ENCODE measurements around the gene ARFGEF3.
"Not testable (repeated sequence)": the region's sequence is repeated elsewhere in the genome, so short reads cannot be mapped to it uniquely, and the experiment has no call there.

Gene ARFGEF3

DNA sequence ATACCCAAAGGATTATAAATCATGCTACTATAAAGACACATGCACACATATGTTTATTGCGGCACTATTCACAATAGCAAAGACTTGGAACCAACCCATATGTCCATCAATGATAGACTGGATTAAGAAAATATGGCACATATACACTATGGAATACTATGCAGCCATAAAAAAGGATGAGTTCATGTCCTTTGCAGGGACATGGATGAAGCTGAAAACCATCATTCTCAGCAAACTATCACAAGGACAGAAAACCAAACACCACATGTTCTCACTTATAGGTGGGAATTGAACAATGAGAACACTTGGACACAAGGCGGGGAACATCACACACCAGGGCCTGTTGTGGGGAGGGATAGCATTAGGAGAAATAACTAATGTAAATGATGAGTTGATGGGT, 50.8 kb downstream of the ARFGEF3 start:
- DNase-seq, H3K36me3 Mint-ChIP-seq, H3K27ac Mint-ChIP-seq, H3K9me3 Mint-ChIP-seq, H3K27me3 Mint-ChIP-seq, CTCF ChIA-PET, H3K4me1 Mint-ChIP-seq, H3K4me3 Mint-ChIP-seq: not testable (repeated sequence)

GRCh38 chr6:138215093-138215782, 53.5 kb downstream of the ARFGEF3 start:
- no peak for DNase-seq
- Mint-ChIP-seq H3K4me3 (no peak overlapping the region), H3K4me1 (no peaks in the 10 kb centered on the region), H3K36me3 (no peaks in the 10 kb centered on the region), H3K27me3 (peaks cover 13% of the 10 kb centered on the region), H3K27ac (no peak overlapping the region), H3K9me3 (no peaks in the 10 kb centered on the region)
- CTCF ChIA-PET = no interaction called here

DNA sequence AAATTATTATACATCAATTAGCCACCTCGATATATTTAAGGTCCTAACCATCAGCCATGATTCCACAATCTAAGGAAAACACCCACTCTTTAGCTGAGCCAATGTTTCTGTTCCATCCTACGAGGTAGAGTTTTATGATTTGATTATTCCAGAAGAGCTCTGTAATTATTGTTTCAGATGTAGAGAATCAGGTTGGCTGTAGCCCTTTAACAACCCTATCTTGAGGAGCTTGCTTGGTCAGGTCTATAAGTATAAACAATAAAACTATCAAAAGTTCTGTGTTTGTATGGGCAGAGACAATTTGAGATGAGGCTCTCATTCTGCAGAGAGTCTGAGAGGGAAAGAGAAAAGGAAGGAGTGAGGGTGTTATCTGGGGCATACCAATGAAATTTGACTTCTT, 56.7 kb downstream of the ARFGEF3 start, which contains the start of gene PBOV1:
TSS of gene PBOV1 (minus strand) at position 43 of the 400 bp plus-strand sequence. CDS start 96 bp downstream, outside the sequence.
- CTCF ChIA-PET = no interaction called here
- Mint-ChIP-seq H3K4me3 (no peak within 1 kb of the TSS), H3K4me1 (no peaks in the 10 kb centered on the region), H3K27me3 (peaks cover 19% of the 10 kb centered on the region), H3K27ac (no peak within 1 kb of the TSS), H3K9me3 (no peaks in the 10 kb centered on the region), H3K36me3 (no peaks in the 10 kb centered on the region)
- DNase-seq = no peak

DNA sequence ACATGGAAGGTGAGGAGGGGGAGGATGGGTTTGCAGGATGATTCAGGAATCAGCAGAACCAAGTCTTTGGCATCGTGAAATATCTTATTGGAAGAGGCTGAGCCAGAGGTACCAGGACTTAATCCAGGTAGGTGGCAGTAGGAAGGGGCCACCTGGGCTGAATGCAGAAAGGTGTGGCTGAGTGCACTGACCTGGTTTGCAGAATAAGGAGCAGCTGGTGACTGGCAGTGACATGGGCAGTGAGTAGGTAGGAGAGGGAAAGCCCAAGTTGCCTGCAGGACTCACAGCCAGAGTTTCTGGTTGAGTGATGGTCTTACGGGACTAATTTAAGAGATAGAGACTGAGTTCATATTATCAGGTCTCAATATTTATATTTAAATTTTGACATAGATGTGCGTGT, 57.7 kb downstream of the ARFGEF3 start:
- H3K9me3 Mint-ChIP-seq = no peaks in the 10 kb centered on the region
- H3K27ac Mint-ChIP-seq = no peak overlapping the region
- H3K27me3 Mint-ChIP-seq = peaks cover 19% of the 10 kb centered on the region
- DNase-seq = no peak
- CTCF ChIA-PET = no interaction called here
- no peak overlapping the region for H3K4me3 Mint-ChIP-seq
- no peaks in the 10 kb centered on the region for H3K4me1 Mint-ChIP-seq
- no peaks in the 10 kb centered on the region for H3K36me3 Mint-ChIP-seq

- no peak overlapping the region for H3K27ac Mint-ChIP-seq
- peaks cover 19% of the 10 kb centered on the region for H3K27me3 Mint-ChIP-seq
- CTCF ChIA-PET = no interaction called here
- no peaks in the 10 kb centered on the region for H3K4me1 Mint-ChIP-seq
- no peaks in the 10 kb centered on the region for H3K9me3 Mint-ChIP-seq
- H3K4me3 Mint-ChIP-seq = no peak overlapping the region
- H3K36me3 Mint-ChIP-seq = no peaks in the 10 kb centered on the region
- DNase-seq = no peak
Observed at GRCh38 chr6:138219901-138220300, 58.2 kb downstream of the ARFGEF3 start.

DNA sequence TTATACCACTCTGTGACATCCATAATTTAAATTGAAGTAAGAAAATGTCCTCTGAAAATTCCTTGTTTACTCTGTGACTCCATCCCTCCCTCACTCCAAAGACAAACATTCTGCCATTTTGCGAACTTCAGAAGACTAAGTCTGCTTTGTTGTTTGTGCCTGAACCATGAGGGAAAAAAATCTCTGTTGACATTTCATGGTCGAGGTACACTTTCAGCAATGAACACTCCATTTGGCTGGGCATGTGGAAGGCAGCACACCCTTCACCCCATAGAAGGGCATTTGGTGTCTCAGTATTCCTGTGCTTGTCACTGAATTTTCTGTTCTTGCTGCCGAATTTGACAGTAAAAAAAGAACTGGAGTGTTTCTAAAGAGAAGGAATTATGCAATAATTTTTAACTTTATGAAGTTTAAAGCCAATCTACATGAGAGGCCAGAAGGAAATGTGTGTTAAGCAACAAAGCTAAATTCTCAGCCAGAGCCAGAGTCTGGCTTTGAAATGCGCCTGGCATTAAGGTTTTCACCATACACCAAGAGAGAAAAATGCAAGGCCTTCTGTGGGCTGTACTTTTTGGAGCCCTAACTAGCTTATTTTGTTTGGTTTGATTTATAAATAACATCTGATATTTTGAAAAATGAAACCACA, 61.3 kb downstream of the ARFGEF3 start:
- H3K27ac Mint-ChIP-seq = no peak overlapping the region
- DNase-seq = no peak
- no peaks in the 10 kb centered on the region for H3K4me1 Mint-ChIP-seq
- CTCF ChIA-PET = interaction anchor here (0.7 kb wide), 1 partner anchor 12 kb away, joined by 3 read pairs; no protein-coding TSS in a partner anchor
- peaks cover 19% of the 10 kb centered on the region for H3K27me3 Mint-ChIP-seq
- no peaks in the 10 kb centered on the region for H3K9me3 Mint-ChIP-seq
- no peaks in the 10 kb centered on the region for H3K36me3 Mint-ChIP-seq
- H3K4me3 Mint-ChIP-seq = no peak overlapping the region

DNA sequence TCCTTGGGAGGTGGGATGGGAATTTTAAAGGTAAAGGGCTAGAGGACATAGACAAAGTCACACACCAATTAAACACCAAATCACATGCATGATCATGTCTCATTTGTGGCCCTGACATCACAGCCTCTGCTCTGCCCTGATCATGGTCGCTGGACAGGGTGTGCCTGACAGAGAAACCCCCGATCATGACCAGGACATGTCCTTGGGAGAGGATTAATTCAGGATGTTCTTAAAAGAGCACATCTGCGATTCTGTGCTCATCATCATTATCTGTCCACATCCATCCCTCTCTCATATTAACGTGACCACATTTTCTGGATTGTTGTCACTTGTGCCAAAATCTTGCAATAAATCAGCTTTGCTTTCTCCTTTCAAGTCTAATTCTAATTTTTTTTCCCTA, 64.2 kb downstream of the ARFGEF3 start:
- Mint-ChIP-seq H3K4me1 (no peaks in the 10 kb centered on the region), H3K36me3 (no peaks in the 10 kb centered on the region), H3K27me3 (peaks cover 12% of the 10 kb centered on the region), H3K27ac (no peak overlapping the region), H3K4me3 (no peak overlapping the region), H3K9me3 (no peaks in the 10 kb centered on the region)
- no peak for DNase-seq
- CTCF ChIA-PET = no interaction called here

- Mint-ChIP-seq H3K4me1 (no peaks in the 10 kb centered on the region), H3K27ac (no peak overlapping the region), H3K9me3 (no peaks in the 10 kb centered on the region), H3K27me3 (peaks cover 13% of the 10 kb centered on the region), H3K4me3 (no peak overlapping the region), H3K36me3 (no peaks in the 10 kb centered on the region)
- DNase-seq = no peak
- CTCF ChIA-PET = interaction anchor here (0.7 kb wide), 1 partner anchor 16 kb away, joined by 3 read pairs; no protein-coding TSS in a partner anchor
Observed at GRCh38 chr6:138226700-138227315, 65.1 kb downstream of the ARFGEF3 start.

DNA sequence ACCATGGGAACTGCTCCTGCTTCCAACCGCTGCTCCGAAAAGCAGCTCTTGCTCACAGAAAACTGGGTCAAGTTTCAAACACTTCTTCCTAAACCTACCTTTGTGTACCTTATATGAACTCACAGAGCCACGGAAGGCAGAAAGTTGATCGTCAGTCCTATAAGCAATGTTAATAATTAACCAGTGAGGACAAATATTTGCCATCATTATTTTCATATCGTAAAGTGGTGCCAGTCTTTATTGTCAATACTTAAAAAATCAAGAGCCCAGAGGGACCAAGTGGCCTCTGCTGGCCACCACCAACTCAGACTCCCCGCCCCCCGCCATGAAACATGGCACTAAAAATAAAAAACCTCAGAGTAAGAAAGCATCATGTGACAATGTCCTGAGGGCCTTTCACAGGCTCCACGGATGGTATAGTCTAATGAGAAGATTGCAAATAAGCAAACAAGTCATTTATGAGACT, 65.6 kb downstream of the ARFGEF3 start:
- Mint-ChIP-seq H3K9me3 (no peaks in the 10 kb centered on the region), H3K27ac (no peak overlapping the region), H3K4me1 (no peaks in the 10 kb centered on the region), H3K27me3 (peaks cover 9% of the 10 kb centered on the region), H3K4me3 (no peak overlapping the region), H3K36me3 (no peaks in the 10 kb centered on the region)
- CTCF ChIA-PET = interaction anchor here (0.7 kb wide), 1 partner anchor 16 kb away, joined by 3 read pairs; no protein-coding TSS in a partner anchor
- DNase-seq = no peak

DNA sequence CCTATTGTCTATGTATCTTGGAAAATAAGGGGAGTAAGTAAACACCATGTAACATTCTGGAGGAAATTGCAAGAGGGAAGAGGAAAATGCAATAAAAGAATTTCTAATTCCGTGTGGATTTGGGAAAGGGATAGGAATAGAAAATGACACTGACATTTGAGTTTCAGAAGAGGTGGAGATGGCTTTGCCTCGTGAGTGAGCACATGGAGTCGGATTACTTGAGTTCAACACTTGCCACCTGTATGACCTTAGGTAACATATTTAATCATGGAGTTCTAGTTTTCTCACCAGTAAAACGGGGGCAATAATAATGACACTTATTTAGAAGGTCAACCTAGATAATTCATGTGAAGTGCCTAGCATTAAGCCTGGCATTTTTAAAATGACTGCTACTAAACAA, 67.3 kb downstream of the ARFGEF3 start:
- Mint-ChIP-seq H3K4me3 (no peak overlapping the region), H3K36me3 (no peaks in the 10 kb centered on the region), H3K27ac (no peak overlapping the region), H3K27me3 (peaks cover 7% of the 10 kb centered on the region), H3K9me3 (no peaks in the 10 kb centered on the region), H3K4me1 (no peaks in the 10 kb centered on the region)
- CTCF ChIA-PET = no interaction called here
- DNase-seq = no peak

GRCh38 chr6:138229663-138230179, 68.0 kb downstream of the ARFGEF3 start:
- Mint-ChIP-seq H3K27me3 (peaks cover 8% of the 10 kb centered on the region), H3K4me3 (no peak overlapping the region), H3K27ac (no peak overlapping the region), H3K36me3 (no peaks in the 10 kb centered on the region), H3K9me3 (no peaks in the 10 kb centered on the region), H3K4me1 (no peaks in the 10 kb centered on the region)
- CTCF ChIA-PET = interaction anchor here (1.0 kb wide), 1 partner anchor 8 kb away, joined by 4 read pairs; no protein-coding TSS in a partner anchor
- no peak for DNase-seq

- no peak for DNase-seq
- Mint-ChIP-seq H3K27me3 (peaks cover 8% of the 10 kb centered on the region), H3K4me3 (no peak overlapping the region), H3K9me3 (no peaks in the 10 kb centered on the region), H3K27ac (no peak overlapping the region), H3K36me3 (no peaks in the 10 kb centered on the region), H3K4me1 (no peaks in the 10 kb centered on the region)
- CTCF ChIA-PET = interaction anchor here (1.0 kb wide), 1 partner anchor 9 kb away, joined by 4 read pairs; no protein-coding TSS in a partner anchor
Observed at GRCh38 chr6:138230221-138230620, 68.5 kb downstream of the ARFGEF3 start.

- CTCF ChIA-PET = interaction anchor here (1.0 kb wide), 1 partner anchor 9 kb away, joined by 4 read pairs; no protein-coding TSS in a partner anchor
- no peak overlapping the region for H3K27ac Mint-ChIP-seq
- DNase-seq = no peak
- H3K4me3 Mint-ChIP-seq = no peak overlapping the region
- no peaks in the 10 kb centered on the region for H3K36me3 Mint-ChIP-seq
- no peaks in the 10 kb centered on the region for H3K4me1 Mint-ChIP-seq
- no peaks in the 10 kb centered on the region for H3K9me3 Mint-ChIP-seq
- H3K27me3 Mint-ChIP-seq = peaks cover 8% of the 10 kb centered on the region
Observed at GRCh38 chr6:138230759-138231380, 69.1 kb downstream of the ARFGEF3 start.

DNA sequence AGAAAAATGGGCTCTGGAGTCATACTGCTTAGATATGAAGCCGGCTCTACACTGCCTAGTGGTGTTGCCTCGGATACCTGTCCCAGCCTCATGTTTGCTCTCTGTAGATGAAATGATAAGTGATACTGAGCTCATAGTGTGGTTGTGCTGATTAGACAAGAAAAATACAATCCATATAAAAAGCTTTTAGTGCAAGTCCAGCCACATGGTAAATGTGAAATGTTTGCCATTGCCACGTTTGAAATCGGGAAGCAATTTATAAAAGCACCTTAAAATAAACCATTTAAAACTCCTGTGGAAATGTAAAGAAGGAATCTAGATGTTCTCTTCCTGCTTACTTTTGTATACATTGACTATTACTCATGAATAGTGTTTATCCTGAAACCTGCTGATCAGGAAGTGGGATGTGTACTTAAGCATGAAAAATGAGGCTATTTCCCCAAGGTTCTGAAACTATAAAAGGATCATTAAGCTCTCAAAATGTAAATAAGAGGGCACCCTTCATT, 69.7 kb downstream of the ARFGEF3 start:
- no peaks in the 10 kb centered on the region for H3K9me3 Mint-ChIP-seq
- no peak overlapping the region for H3K27ac Mint-ChIP-seq
- no peak for DNase-seq
- H3K4me1 Mint-ChIP-seq = no peaks in the 10 kb centered on the region
- peaks cover 8% of the 10 kb centered on the region for H3K27me3 Mint-ChIP-seq
- CTCF ChIA-PET = no interaction called here
- no peak overlapping the region for H3K4me3 Mint-ChIP-seq
- H3K36me3 Mint-ChIP-seq = no peaks in the 10 kb centered on the region

All from activated naive CD4-positive, alpha-beta T cell treated with anti-CD3 and anti-CD28 coated beads, Interleukin-2, amount 10 ng/mL, durations not matched to agents 7 days and 5 days (primary cell).